Measurements from ENCODE around the gene DEFB110. TPM values are rescaled to one million over a fixed set of nuclear protein-coding genes. Genes with fewer than 3 reads are reported as not detected.

Gene DEFB110
- total RNA-seq, 2 experiments from 2014 or later: not detected

DNA sequence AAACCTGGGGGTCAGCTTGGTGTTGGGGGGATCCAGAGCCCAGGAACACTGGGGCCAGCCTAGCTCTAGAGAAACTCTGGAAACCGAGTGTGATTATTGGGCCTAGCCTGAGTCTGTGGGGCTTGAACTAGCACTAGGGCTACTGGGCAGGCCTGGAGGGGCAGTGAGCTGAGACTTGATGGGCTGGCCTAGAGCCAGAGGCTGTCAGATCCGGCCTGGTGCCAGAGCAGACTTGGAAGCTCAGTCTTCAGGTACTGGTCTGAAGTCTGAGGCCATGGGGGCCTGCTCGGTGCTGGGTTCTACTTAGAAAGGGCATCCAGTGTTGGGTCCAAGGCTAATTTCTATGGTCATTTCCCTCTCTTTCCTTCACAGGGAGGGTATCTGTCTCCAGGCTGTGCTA, 25.2 kb upstream of the DEFB110 start:
- POLR2A ChIA-PET: no interaction called here
- no peaks in the 10 kb centered on the region for H3K4me1 Mint-ChIP-seq (ENCODE audit: low read depth)
- CTCF ChIA-PET: no interaction called here
- no peak for TF ChIP-seq CTCF (IDR thresholded peaks at IDR 0.05)
- DNase-seq (no peak), ATAC-seq (no peak)
- H3K4me3 Mint-ChIP-seq: no peak overlapping the region
- H3K27ac Mint-ChIP-seq: no peak overlapping the region
- intact Hi-C loops (cut with micrococcal nuclease): no loop called here
- no peaks in the 10 kb centered on the region for H3K27me3 Mint-ChIP-seq
- H3K9me3 Mint-ChIP-seq: no peaks in the 10 kb centered on the region
- no peaks in the 10 kb centered on the region for H3K36me3 Mint-ChIP-seq (ENCODE audit: low read depth)

GRCh38 chr6:50030777-50031562, 9.2 kb upstream of the DEFB110 start:
- intact Hi-C loops (cut with micrococcal nuclease): no loop called here

GRCh38 chr6:50030350-50030749, 8.6 kb upstream of the DEFB110 start:
- CTCF ChIA-PET: no interaction called here

More at GRCh38 chr6:50030777-50031562, 9.2 kb upstream of the DEFB110 start:
- Mint-ChIP-seq H3K27me3 (no peaks in the 10 kb centered on the region), H3K4me1 (ENCODE audit: low read depth) (no peaks in the 10 kb centered on the region), H3K9me3 (peaks cover 13% of the 10 kb centered on the region), H3K36me3 (ENCODE audit: low read depth) (no peaks in the 10 kb centered on the region), H3K4me3 (no peak overlapping the region), H3K27ac (no peak overlapping the region)
- ChIA-PET POLR2A (no interaction called here), CTCF (no interaction called here)
- ATAC-seq: no peak
- no peak for DNase-seq
- TF ChIP-seq CTCF (IDR thresholded peaks at IDR 0.05): peak; percentile 17

DNA sequence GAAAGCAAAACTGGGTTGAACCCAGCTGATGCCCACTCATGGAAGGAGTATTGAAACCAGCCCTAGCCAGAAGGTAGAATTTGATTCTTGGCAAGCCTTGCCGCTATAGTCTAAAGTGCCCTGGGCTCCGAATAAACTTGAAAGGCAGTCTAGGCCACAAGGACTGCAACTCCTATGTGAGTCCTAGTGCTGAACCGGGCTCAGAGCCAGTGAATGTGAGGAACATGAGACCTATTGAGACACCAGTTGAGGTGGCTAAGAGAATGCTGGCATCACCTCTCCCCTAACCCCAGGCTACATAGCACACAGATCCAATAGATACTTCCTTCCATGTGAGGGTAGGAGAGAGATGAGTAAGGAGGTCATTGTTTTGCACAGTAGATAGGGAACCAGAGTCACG, 3.5 kb upstream of the DEFB110 start:
- Mint-ChIP-seq H3K36me3 (ENCODE audit: low read depth) (no peaks in the 10 kb centered on the region), H3K27ac (no peak overlapping the region), H3K27me3 (no peaks in the 10 kb centered on the region), H3K4me1 (ENCODE audit: low read depth) (no peaks in the 10 kb centered on the region), H3K9me3 (peaks cover 5% of the 10 kb centered on the region), H3K4me3 (no peak overlapping the region)
- no peak for TF ChIP-seq CTCF (IDR thresholded peaks at IDR 0.05)
- ChIA-PET POLR2A (no interaction called here), CTCF (no interaction called here)
- intact Hi-C loops (cut with micrococcal nuclease): no loop called here
- no peak for ATAC-seq
- no peak for DNase-seq

More at GRCh38 chr6:50030350-50030749, 8.6 kb upstream of the DEFB110 start:
- DNase-seq (no peak), ATAC-seq (no peak)
- intact Hi-C loops (cut with micrococcal nuclease): no loop called here
- Mint-ChIP-seq H3K27me3 (no peaks in the 10 kb centered on the region), H3K4me3 (no peak overlapping the region), H3K27ac (no peak overlapping the region), H3K36me3 (ENCODE audit: low read depth) (no peaks in the 10 kb centered on the region), H3K9me3 (peaks cover 13% of the 10 kb centered on the region), H3K4me1 (ENCODE audit: low read depth) (no peaks in the 10 kb centered on the region)
- POLR2A ChIA-PET: no interaction called here
- TF ChIP-seq CTCF (IDR thresholded peaks at IDR 0.05): no peak

GRCh38 chr6:50007819-50008218, 14.0 kb downstream of the DEFB110 start:
- ChIA-PET POLR2A (no interaction called here), CTCF (no interaction called here)
- H3K27ac Mint-ChIP-seq: no peak overlapping the region
- H3K9me3 Mint-ChIP-seq: peaks cover 4% of the 10 kb centered on the region
- H3K36me3 Mint-ChIP-seq (ENCODE audit: low read depth): no peaks in the 10 kb centered on the region
- TF ChIP-seq CTCF (IDR thresholded peaks at IDR 0.05): no peak
- intact Hi-C loops (cut with micrococcal nuclease): no loop called here
- no peak for ATAC-seq
- H3K4me1 Mint-ChIP-seq (ENCODE audit: low read depth): no peaks in the 10 kb centered on the region
- H3K27me3 Mint-ChIP-seq: no peaks in the 10 kb centered on the region
- DNase-seq: no peak
- H3K4me3 Mint-ChIP-seq: no peak overlapping the region

Data from activated CD8-positive, alpha-beta T cell treated with anti-CD3 and anti-CD28 coated beads for 36 hours (primary cell).